Glomerular visceral epithelial cell (primary cell): ENCODE data around the gene THNSL1.
"Not testable (repeated sequence)": the region's sequence is repeated elsewhere in the genome, so short reads cannot be mapped to it uniquely, and the experiment has no call there.

Experiments used
- DNase-seq: peaks from one replicate; pipeline ENCODE4 v3.0.0-alpha.2; 2016; ENCODE audit errors: extremely low spot score

The THNSL1 gene

GRCh38 chr10:25016376-25017153, at the start of gene THNSL1:
Gene THNSL1 (plus strand): TSS chr10:25016612. CDS start chr10:25023224, 6,612 bp downstream.
- peak; percentile 99 for DNase-seq

- no peak for DNase-seq
Observed at GRCh38 chr10:24966962-24967481, 49.4 kb upstream of the THNSL1 start.

- no peak for DNase-seq
Observed at GRCh38 chr10:24968349-24968748, 48.1 kb upstream of the THNSL1 start.

GRCh38 chr10:24968951-24969350, 47.5 kb upstream of the THNSL1 start:
- not testable (repeated sequence) for DNase-seq

- no peak for DNase-seq
Observed at GRCh38 chr10:24969841-24970281, 46.6 kb upstream of the THNSL1 start.

- DNase-seq: no peak
Observed at GRCh38 chr10:24971374-24971773, 45.0 kb upstream of the THNSL1 start.

GRCh38 chr10:24973163-24973562, 43.2 kb upstream of the THNSL1 start:
- no peak for DNase-seq

- no peak for DNase-seq
Observed at GRCh38 chr10:24974976-24975375, 41.4 kb upstream of the THNSL1 start.

GRCh38 chr10:24979685-24980084, 36.7 kb upstream of the THNSL1 start:
- DNase-seq: no peak

- no peak for DNase-seq
Observed at GRCh38 chr10:24981161-24981710, 35.2 kb upstream of the THNSL1 start.

GRCh38 chr10:24982319-24983112, 33.9 kb upstream of the THNSL1 start:
- no peak for DNase-seq

GRCh38 chr10:24983130-24983529, 33.3 kb upstream of the THNSL1 start:
- no peak for DNase-seq

- DNase-seq: no peak
Observed at GRCh38 chr10:24983946-24984345, 32.5 kb upstream of the THNSL1 start.

- no peak for DNase-seq
Observed at GRCh38 chr10:24984906-24985305, 31.5 kb upstream of the THNSL1 start.

- DNase-seq: no peak
Observed at GRCh38 chr10:24988831-24989640, 27.4 kb upstream of the THNSL1 start.

- no peak for DNase-seq
Observed at GRCh38 chr10:24989867-24990266, 26.5 kb upstream of the THNSL1 start.

- DNase-seq: no peak
Observed at GRCh38 chr10:24991298-24991697, 25.1 kb upstream of the THNSL1 start.

- DNase-seq: no peak
Observed at GRCh38 chr10:24992512-24993133, 23.8 kb upstream of the THNSL1 start.

- DNase-seq: no peak
Observed at GRCh38 chr10:24993237-24993958, 23.0 kb upstream of the THNSL1 start.

- DNase-seq: no peak
Observed at GRCh38 chr10:24995072-24995471, 21.3 kb upstream of the THNSL1 start.
